Measurements from ENCODE around the gene SF1.

DNA sequence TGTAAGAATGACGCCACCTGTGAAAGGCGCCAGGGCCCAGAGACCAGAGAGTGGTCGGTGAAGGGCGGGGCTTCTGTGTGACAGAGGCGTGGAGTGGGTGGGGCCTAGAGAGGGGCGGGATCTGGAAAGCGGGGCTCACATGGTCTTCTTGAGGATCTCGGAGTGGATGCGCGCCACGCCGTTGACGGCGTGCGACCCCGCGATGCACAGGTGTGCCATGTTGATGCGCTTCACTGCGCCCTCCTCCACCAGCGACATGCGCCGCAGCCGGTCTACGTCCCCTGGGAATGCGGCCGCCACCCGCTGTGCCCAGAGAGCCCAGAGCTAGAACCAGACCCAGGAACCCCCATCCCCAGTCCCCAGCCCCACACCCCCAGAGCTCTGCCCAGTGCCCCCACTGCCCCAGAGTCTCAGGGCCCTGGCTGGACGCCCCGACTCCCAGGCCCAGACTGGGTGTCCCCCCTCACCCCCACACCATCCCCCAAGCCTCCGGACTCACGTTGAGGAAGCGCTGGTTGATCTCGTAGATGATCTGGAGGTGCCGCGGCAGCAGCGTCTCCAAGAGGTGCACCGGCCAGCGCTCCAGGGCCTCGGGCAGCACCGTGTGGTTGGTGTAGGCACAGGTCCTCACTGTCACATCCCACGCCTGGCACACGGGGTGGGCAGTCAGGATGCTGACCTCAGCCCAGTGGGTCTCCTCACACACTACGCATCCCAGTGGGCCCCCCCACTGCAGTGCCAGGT is 24.8 kb downstream of the SF1 start:
- TF ChIP-seq, protein P1, sequence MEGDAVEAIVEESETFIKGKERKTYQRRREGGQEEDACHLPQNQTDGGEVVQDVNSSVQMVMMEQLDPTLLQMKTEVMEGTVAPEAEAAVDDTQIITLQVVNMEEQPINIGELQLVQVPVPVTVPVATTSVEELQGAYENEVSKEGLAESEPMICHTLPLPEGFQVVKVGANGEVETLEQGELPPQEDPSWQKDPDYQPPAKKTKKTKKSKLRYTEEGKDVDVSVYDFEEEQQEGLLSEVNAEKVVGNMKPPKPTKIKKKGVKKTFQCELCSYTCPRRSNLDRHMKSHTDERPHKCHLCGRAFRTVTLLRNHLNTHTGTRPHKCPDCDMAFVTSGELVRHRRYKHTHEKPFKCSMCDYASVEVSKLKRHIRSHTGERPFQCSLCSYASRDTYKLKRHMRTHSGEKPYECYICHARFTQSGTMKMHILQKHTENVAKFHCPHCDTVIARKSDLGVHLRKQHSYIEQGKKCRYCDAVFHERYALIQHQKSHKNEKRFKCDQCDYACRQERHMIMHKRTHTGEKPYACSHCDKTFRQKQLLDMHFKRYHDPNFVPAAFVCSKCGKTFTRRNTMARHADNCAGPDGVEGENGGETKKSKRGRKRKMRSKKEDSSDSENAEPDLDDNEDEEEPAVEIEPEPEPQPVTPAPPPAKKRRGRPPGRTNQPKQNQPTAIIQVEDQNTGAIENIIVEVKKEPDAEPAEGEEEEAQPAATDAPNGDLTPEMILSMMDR (IDR thresholded peaks at IDR 0.05) = no peak
- TF ChIP-seq POLR2A (IDR thresholded peaks at IDR 0.05) (no peak), POLR2AphosphoS5 (IDR thresholded peaks at IDR 0.05) (no peak), EP300 (IDR thresholded peaks at IDR 0.05) (no peak)

Data from upper lobe of left lung (tissue), 4 donors.